GM18505 (cell line): ENCODE results near the gene USP53.

Experiments
- ATAC-seq: cut with Tn5 transposase; IDR thresholded peaks from one replicate; pipeline ENCODE4 v1.9.1; 2021; ENCODE audit not compliant: unreplicated experiment
- POLR2A ChIP-seq: IDR thresholded peaks from 4 replicates; pipeline ENCODE4 v1.6.1; 2011; ENCODE audit warnings: borderline replicate concordance; ENCODE audit not compliant: insufficient read depth, insufficient read length; ENCODE audit errors: extremely low read depth

USP53 gene

GRCh38 chr4:119209586-119209985 is 2.9 kb upstream of the USP53 start:
- TF ChIP-seq POLR2A: no peak
- ATAC-seq: no peak

DNA sequence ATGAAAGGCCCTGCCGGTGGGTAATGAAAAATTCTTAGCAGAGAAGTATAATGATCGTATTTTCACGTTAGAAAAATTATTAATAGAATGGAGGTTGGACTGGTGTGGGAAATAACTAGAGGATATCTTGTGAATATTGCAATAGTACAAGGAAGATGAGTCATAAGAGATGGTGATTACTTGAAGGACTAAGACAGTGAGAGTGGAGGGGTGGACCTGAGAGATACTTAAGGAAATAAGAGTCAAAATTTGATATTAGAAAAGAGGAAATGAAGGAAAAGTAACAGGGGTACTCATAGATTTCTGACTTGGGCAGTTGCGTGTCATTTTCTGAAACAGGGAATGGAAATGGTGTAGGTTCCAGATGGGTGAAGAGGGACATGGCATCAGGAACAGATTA is 1.7 kb upstream of the USP53 start:
- no peak for TF ChIP-seq POLR2A
- no peak for ATAC-seq

- peak; percentile 13 for ATAC-seq
- TF ChIP-seq POLR2A: no peak
Observed at GRCh38 chr4:119211867-119212233, 663 bp upstream of the USP53 start.

DNA sequence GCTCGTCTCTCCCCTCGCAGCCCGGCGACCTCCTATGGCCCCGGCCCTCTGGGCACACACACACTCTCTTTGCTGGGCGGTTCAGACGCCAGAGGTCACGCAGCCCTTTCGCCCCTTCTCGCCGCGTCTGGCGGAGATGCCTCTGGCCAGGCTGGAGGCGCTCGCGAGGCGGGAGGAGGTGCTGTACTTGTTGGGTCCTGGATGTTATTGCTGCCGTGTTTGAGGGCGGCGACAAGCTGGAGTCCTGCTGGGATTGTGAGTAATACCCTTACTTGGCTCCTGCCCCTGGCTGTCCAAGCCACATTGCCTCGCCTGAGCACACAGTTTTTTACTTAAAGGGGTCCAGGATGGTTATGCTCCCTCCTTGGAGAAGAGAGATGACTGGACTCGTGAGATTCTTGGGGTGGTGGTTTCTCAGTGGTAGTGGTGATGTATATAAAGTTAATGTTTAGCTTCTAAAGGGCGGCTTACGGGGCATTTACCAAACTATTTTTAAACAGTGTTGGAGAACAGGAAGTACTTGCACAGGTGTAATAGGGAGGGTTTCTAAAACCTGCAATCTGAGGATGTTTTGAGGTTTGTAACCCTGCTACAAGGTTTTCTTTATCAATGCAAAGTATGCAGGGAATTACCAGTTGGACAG is 572 bp downstream of the USP53 start:
- TF ChIP-seq POLR2A: no peak
- peak; percentile 49 for ATAC-seq

DNA sequence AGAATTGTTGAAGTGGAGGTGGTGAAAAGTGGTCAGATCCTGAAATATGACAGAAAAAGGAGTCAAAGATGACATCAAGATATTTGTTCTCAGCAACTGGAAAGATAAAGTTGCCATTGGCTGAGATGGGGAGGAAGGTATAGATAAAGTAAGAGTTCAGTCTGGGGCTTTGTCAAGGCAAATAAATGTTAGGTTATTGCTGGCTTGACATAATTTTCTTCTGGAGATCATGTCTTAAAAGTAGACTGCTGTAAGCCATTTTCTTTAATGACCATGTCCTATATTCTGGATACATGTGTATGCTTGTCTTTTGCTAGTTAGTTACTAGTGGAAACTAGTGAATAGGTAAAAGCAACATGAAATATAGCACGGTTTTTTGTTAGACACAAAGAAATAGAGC is 5.6 kb downstream of the USP53 start:
- ATAC-seq: no peak
- no peak for TF ChIP-seq POLR2A

- TF ChIP-seq POLR2A: no peak
- ATAC-seq: no peak
Observed at GRCh38 chr4:119221412-119221811, 8.9 kb downstream of the USP53 start.

- ATAC-seq: no peak
- no peak for TF ChIP-seq POLR2A
Observed at GRCh38 chr4:119227690-119228089, 15.2 kb downstream of the USP53 start.

DNA sequence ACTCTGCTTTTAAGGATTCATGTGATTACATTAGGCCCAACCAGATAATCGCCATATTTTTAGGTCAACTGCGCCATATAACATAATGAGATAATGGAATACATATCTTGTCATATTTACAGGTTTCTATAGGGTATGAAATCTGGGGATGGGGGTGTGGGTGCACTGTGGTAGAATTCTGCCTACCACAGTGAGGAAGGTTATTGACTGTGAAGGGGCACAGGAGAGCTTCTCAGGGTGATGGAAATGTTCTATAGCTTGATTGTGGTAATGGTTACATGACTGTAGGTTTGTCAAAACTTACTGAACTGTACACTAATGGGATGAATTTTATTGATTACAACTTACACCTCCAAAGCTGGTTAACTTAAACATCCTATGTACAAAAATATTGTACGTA is 15.9 kb downstream of the USP53 start:
- ATAC-seq: no peak
- TF ChIP-seq POLR2A: no peak

- no peak for TF ChIP-seq POLR2A
- ATAC-seq: no peak
Observed at GRCh38 chr4:119229908-119230687, 17.6 kb downstream of the USP53 start.

DNA sequence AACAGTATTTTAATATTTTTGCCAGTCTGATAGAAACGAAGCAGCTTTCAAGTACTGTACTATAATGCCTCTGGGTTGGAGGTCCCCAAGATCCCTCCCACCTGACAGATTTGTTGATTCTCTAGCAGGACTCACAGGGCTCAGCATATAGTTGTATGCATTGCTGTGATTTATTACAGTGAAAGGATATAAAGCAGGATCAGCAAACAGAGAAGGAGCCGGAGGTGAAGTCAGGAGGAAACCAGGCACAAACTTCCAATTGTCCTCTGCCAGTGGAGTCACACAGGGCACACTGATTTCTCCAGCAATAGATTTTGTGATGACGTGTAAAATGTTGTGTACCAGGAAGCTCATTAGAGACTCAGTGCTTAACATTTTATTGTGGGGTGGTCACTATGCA is 19.0 kb downstream of the USP53 start:
- ATAC-seq: no peak
- no peak for TF ChIP-seq POLR2A

DNA sequence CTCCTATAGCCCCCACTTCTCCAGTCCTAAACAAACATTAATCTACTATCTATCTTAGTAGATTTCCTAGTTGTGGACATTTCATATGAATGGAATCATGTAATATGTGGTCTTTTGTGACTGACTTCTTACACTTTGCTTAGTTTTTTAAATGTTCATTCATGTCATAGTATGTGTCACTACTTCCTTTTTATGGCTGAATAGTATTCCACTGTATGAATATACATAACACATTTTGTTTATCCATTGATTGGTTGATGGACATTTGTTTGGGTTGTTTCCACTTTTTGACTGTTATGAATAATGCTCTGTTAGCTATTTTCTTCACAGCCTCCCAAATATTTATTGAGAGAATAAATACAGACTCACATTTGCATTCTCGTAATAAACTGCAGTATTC is 19.8 kb downstream of the USP53 start:
- ATAC-seq: no peak
- TF ChIP-seq POLR2A: no peak

GRCh38 chr4:119233191-119233590 is 20.7 kb downstream of the USP53 start:
- TF ChIP-seq POLR2A: no peak
- ATAC-seq: no peak

GRCh38 chr4:119233750-119234149 is 21.2 kb downstream of the USP53 start:
- no peak for TF ChIP-seq POLR2A

DNA sequence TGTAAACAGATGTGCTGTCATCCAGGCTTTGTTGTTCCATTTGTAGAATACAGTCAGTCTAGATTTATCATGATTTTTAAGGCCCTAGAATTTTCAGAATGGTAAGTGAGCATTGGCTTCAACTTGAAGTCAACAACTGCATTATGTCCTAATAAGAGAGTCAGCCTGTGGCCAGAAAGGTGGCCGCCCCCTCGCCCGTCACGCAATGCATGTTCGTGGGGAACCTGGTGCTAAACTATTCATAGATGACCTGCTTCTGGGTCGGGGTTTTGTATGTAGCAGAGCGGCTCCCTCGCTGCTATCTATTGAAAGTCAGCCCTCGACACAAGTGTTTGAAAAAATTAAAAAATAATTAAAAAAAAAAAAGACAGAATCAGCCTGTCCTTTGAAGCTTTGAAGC is 24.7 kb downstream of the USP53 start:
- no peak for TF ChIP-seq POLR2A
- ATAC-seq: no peak

More at GRCh38 chr4:119233750-119234149, 21.2 kb downstream of the USP53 start:
- no peak for ATAC-seq
